CD4-positive, alpha-beta T cell (primary cell): Measurements from ENCODE around the gene ATP2A3. TPM values are rescaled to one million over a fixed set of nuclear protein-coding genes. Genes with fewer than 3 reads are reported as not detected.

Source experiments
- ATAC-seq: fragments of 200-7000 bp; cut with Tn5 transposase; one replicate; pipeline ENCODE4 v1.10.0; 2022; ENCODE audit warnings: mild to moderate bottlenecking; ENCODE audit not compliant: poor library complexity
- CTCF ChIA-PET: fragments of 350-600 bp; sonication (Branson Sonifier 250); formaldehyde crosslinking; loops from one replicate; lab custom pipeline; 2021; ENCODE audit warnings: antibody characterized with exemption, inconsistent platforms; lab: Charles Lee
- POLR2A ChIA-PET: fragments of 350-600 bp; sonication (Branson Sonifier 250); formaldehyde crosslinking; loops from one replicate; lab custom pipeline; 2021; ENCODE audit warnings: antibody characterized with exemption, inconsistent platforms; lab: Charles Lee
- DNase-seq, 14 experiments: peaks; one replicate each; pipeline ENCODE4 v3.0.0-alpha.2; 2013 to 2020; ENCODE audit warnings: mixed read lengths in 2 of 14
- H3K27ac ChIP-seq, 2 donors: one replicate each; pipeline versions ENCODE4 v1.5.1 to v1.7.0; 2013; ENCODE audit warnings: low read length in 2 of 2, low read depth in 1 of 2, mild to moderate bottlenecking in 1 of 2
- H3K27me3 ChIP-seq, 2 experiments: 1 replicate in 1 of 2; 2 replicates in 1 of 2; pipeline versions ENCODE4 v1.6.1 to v1.7.0; 2013; ENCODE audit warnings: low read length in 2 of 2, control low read depth in 1 of 2, mild to moderate bottlenecking in 1 of 2, moderate library complexity in 1 of 2; ENCODE audit not compliant: insufficient read depth in 2 of 2, control insufficient read depth in 1 of 2
- H3K36me3 ChIP-seq: one replicate; pipeline ENCODE4 v1.6.1; 2013; ENCODE audit warnings: low read length, control low read depth; ENCODE audit not compliant: insufficient read depth
- H3K4me1 ChIP-seq: one replicate; pipeline ENCODE4 v1.6.1; 2013; ENCODE audit warnings: low read length, control low read depth; ENCODE audit not compliant: insufficient read depth
- H3K4me3 ChIP-seq: one replicate; pipeline ENCODE4 v1.5.1; 2013; ENCODE audit warnings: mild to moderate bottlenecking, low read length, moderate library complexity
- H3K9me3 ChIP-seq, 2 experiments: 1 replicate in 1 of 2; 2 replicates in 1 of 2; pipeline versions ENCODE4 v1.6.1 to v1.7.0; 2013; ENCODE audit warnings: low read length in 2 of 2, mild to moderate bottlenecking in 2 of 2, control low read depth in 1 of 2, moderate library complexity in 1 of 2; ENCODE audit not compliant: control insufficient read depth in 1 of 2, insufficient read depth in 1 of 2
- H3K27ac Mint-ChIP-seq: one replicate; pipeline ENCODE4 v1.8.0; 2020; ENCODE audit warnings: mixed read lengths
- H3K27me3 Mint-ChIP-seq: one replicate; pipeline ENCODE4 v1.8.0; 2021; ENCODE audit warnings: mixed read lengths
- H3K36me3 Mint-ChIP-seq: one replicate; pipeline ENCODE4 v1.8.0; 2021; ENCODE audit warnings: low read depth, mixed read lengths
- H3K4me1 Mint-ChIP-seq: one replicate; pipeline ENCODE4 v1.8.0; 2021; ENCODE audit warnings: low read depth, mixed read lengths
- H3K4me3 Mint-ChIP-seq: one replicate; pipeline ENCODE4 v1.8.0; 2020; ENCODE audit warnings: mild to moderate bottlenecking, mixed read lengths
- H3K9me3 Mint-ChIP-seq: one replicate; pipeline ENCODE4 v1.8.0; 2020; ENCODE audit warnings: mixed read lengths
- CTCF ChIP-seq: fragments of 200-600 bp; IDR thresholded peaks from one replicate; pipeline ENCODE4 v1.8.0; 2022; ENCODE audit warnings: antibody characterized with exemption, mild to moderate bottlenecking
- intact Hi-C, 2 experiments: fragments of 100-400 bp; cut with DNase I in 1 of 2; cut with micrococcal nuclease in 1 of 2; formaldehyde crosslinking; loops; one replicate each; pipeline versions ENCODE4 v1.15.1 to v1.9.0; 2023 to 2025; cut with DNase I, micrococcal nuclease
- total RNA-seq, 174 experiments: library from RNA in 2 of 174; stranded (reverse) in 2 of 174; gene quantifications; one replicate each; pipeline ENCODE4 v1.2.3 and lab custom pipeline; 2021 to 2026

ATP2A3 gene
- total RNA-seq, 2 experiments from 2014 or later, result 197 to 199 TPM

GRCh38 chr17:3986939-3987335 is 22.7 kb upstream of the ATP2A3 start:
- H3K36me3 Mint-ChIP-seq, result no peaks in the 10 kb centered on the region
- H3K27ac Mint-ChIP-seq, result no peak overlapping the region
- ChIA-PET CTCF (no interaction called here), POLR2A (no interaction called here)
- Histone ChIP-seq H3K4me3 (no peak overlapping the region), H3K36me3 (no peaks in the 10 kb centered on the region), H3K4me1 (peaks cover 6% of the 10 kb centered on the region), H3K9me3 (no peaks in the 10 kb centered on the region), H3K27ac (no peak overlapping the region), H3K27me3 (no peaks in the 10 kb centered on the region)
- H3K27me3 Mint-ChIP-seq, result no peaks in the 10 kb centered on the region
- DNase-seq, result no peak
- no peaks in the 10 kb centered on the region for H3K9me3 Mint-ChIP-seq
- no peak overlapping the region for H3K4me3 Mint-ChIP-seq
- TF ChIP-seq CTCF, result no peak
- no peak for ATAC-seq
- no peaks in the 10 kb centered on the region for H3K4me1 Mint-ChIP-seq
- intact Hi-C loops, result no loop called here

GRCh38 chr17:3986270-3986938 is 22.2 kb upstream of the ATP2A3 start:
- POLR2A ChIA-PET, result no interaction called here
- Mint-ChIP-seq H3K27ac (no peak overlapping the region), H3K4me3 (no peak overlapping the region), H3K36me3 (no peaks in the 10 kb centered on the region), H3K4me1 (no peaks in the 10 kb centered on the region), H3K9me3 (no peaks in the 10 kb centered on the region), H3K27me3 (no peaks in the 10 kb centered on the region)
- no peak for TF ChIP-seq CTCF
- intact Hi-C loops, result no loop called here
- no peak overlapping the region for H3K27ac ChIP-seq
- no peaks in the 10 kb centered on the region for H3K36me3 ChIP-seq
- ATAC-seq (no peak), DNase-seq (no peak)
- H3K9me3 ChIP-seq, result no peaks in the 10 kb centered on the region
- CTCF ChIA-PET, result no interaction called here
- no peak overlapping the region for H3K4me3 ChIP-seq
- no peaks in the 10 kb centered on the region for H3K27me3 ChIP-seq
- H3K4me1 ChIP-seq, result peaks cover 6% of the 10 kb centered on the region

- no peaks in the 10 kb centered on the region for H3K27me3 Mint-ChIP-seq
- Histone ChIP-seq H3K4me1 (peaks cover 6% of the 10 kb centered on the region), H3K27ac (no peak overlapping the region), H3K27me3 (no peaks in the 10 kb centered on the region), H3K9me3 (no peaks in the 10 kb centered on the region), H3K4me3 (no peak overlapping the region), H3K36me3 (no peaks in the 10 kb centered on the region)
- CTCF ChIA-PET, result no interaction called here
- H3K36me3 Mint-ChIP-seq, result no peaks in the 10 kb centered on the region
- no peaks in the 10 kb centered on the region for H3K9me3 Mint-ChIP-seq
- no peak for ATAC-seq
- no peaks in the 10 kb centered on the region for H3K4me1 Mint-ChIP-seq
- intact Hi-C loops, result no loop called here
- no peak for TF ChIP-seq CTCF
- POLR2A ChIA-PET, result no interaction called here
- no peak overlapping the region for H3K27ac Mint-ChIP-seq
- no peak for DNase-seq
- H3K4me3 Mint-ChIP-seq, result no peak overlapping the region
These were observed 21.6 kb upstream of the ATP2A3 start for GRCh38 chr17:3985846-3986245.
